H9 (cell line): ENCODE measurements around the gene USB1. TPM values are rescaled to one million over a fixed set of nuclear protein-coding genes. Genes with fewer than 3 reads are reported as not detected.

Experiments
- DNase-seq: peaks from one replicate; pipeline ENCODE4 v3.0.0-alpha.2; 2017
- H2AFZ ChIP-seq: one replicate; pipeline ENCODE4 v1.6.1; 2013; ENCODE audit warnings: mild to moderate bottlenecking, low read length, control low read depth, moderate library complexity
- H2AK5ac ChIP-seq: 2 replicates; pipeline ENCODE4 v1.6.1; 2013; ENCODE audit warnings: low read length, control low read depth, mixed read lengths; ENCODE audit not compliant: insufficient read length
- H2BK120ac ChIP-seq: one replicate; pipeline ENCODE4 v1.6.1; 2013; ENCODE audit warnings: low read depth, mild to moderate bottlenecking, low read length, control low read depth, inconsistent platforms; ENCODE audit not compliant: poor library complexity, severe bottlenecking
- H2BK12ac ChIP-seq: 2 replicates; pipeline ENCODE4 v1.6.1; 2013; ENCODE audit warnings: low read length, control low read depth, mixed read lengths, low read depth; ENCODE audit not compliant: insufficient read length
- H2BK15ac ChIP-seq: 2 replicates; pipeline ENCODE4 v1.6.1; 2013; ENCODE audit warnings: low read depth, low read length, control low read depth
- H2BK20ac ChIP-seq: one replicate; pipeline ENCODE4 v1.6.1; 2013; ENCODE audit warnings: low read depth, mild to moderate bottlenecking, low read length, control low read depth, inconsistent platforms; ENCODE audit not compliant: poor library complexity, severe bottlenecking
- H2BK5ac ChIP-seq: 2 replicates; pipeline ENCODE4 v1.6.1; 2013; ENCODE audit warnings: low read length, control low read depth, mixed read lengths; ENCODE audit not compliant: insufficient read length
- H3K14ac ChIP-seq: 2 replicates; pipeline ENCODE4 v1.6.1; 2013; ENCODE audit warnings: low read length, control low read depth; ENCODE audit not compliant: insufficient read depth
- H3K18ac ChIP-seq: 2 replicates; pipeline ENCODE4 v1.6.1; 2013; ENCODE audit warnings: low read depth, mild to moderate bottlenecking, mixed read lengths, low read length, control low read depth; ENCODE audit not compliant: insufficient read length
- H3K23ac ChIP-seq: 2 replicates; pipeline ENCODE4 v1.6.1; 2013; ENCODE audit warnings: low read length, control low read depth, mixed read lengths, low read depth; ENCODE audit not compliant: insufficient read length
- H3K23me2 ChIP-seq: 2 replicates; pipeline ENCODE4 v1.6.1; 2013; ENCODE audit warnings: low read depth, mild to moderate bottlenecking, mixed read lengths, low read length, control low read depth; ENCODE audit not compliant: insufficient read length, poor library complexity, severe bottlenecking
- H3K27ac ChIP-seq: 2 replicates; pipeline ENCODE4 v1.5.1; 2013; ENCODE audit warnings: low read length, control low read depth, mixed read lengths, low read depth; ENCODE audit not compliant: insufficient read length
- H3K27me3 ChIP-seq: 2 replicates; pipeline ENCODE4 v1.6.1; 2013; ENCODE audit warnings: low read length, control low read depth, inconsistent platforms; ENCODE audit not compliant: insufficient read depth
- H3K4ac ChIP-seq: 2 replicates; pipeline ENCODE4 v1.6.1; 2013; ENCODE audit warnings: low read depth, mild to moderate bottlenecking, control low read depth, inconsistent platforms, low read length, moderate library complexity
- H3K4me1 ChIP-seq: 2 replicates; pipeline ENCODE4 v1.6.1; 2013; ENCODE audit warnings: low read length, control low read depth, inconsistent platforms; ENCODE audit not compliant: insufficient read depth
- H3K4me2 ChIP-seq: 2 replicates; pipeline ENCODE4 v1.6.1; 2013; ENCODE audit warnings: low read length, control low read depth, mixed read lengths; ENCODE audit not compliant: insufficient read length, insufficient read depth
- H3K56ac ChIP-seq: 2 replicates; pipeline ENCODE4 v1.6.1; 2013; ENCODE audit warnings: low read depth, mild to moderate bottlenecking, mixed read lengths, low read length, control low read depth; ENCODE audit not compliant: insufficient read length
- H3K79me1 ChIP-seq: 2 replicates; pipeline ENCODE4 v1.6.1; 2013; ENCODE audit warnings: low read depth, mild to moderate bottlenecking, moderate library complexity, low read length, control low read depth, inconsistent platforms; ENCODE audit not compliant: insufficient read depth, poor library complexity, severe bottlenecking
- H3K79me2 ChIP-seq: 2 replicates; pipeline ENCODE4 v1.6.1; 2013; ENCODE audit warnings: low read length, control low read depth, inconsistent platforms; ENCODE audit not compliant: insufficient read depth
- H3K9ac ChIP-seq: 2 replicates; pipeline ENCODE4 v1.6.1; 2013; ENCODE audit warnings: low read length, control low read depth, mixed read lengths; ENCODE audit not compliant: insufficient read length; ENCODE audit errors: extremely low read depth
- H3K9me3 ChIP-seq: one replicate; pipeline ENCODE4 v1.6.1; 2013; ENCODE audit warnings: low read depth, low read length, inconsistent platforms; ENCODE audit not compliant: control insufficient read depth
- H3T11ph ChIP-seq: one replicate; pipeline ENCODE4 v1.6.1; 2013; ENCODE audit warnings: mild to moderate bottlenecking, low read length, control low read depth, inconsistent platforms
- H4K20me1 ChIP-seq: one replicate; pipeline ENCODE4 v1.6.1; 2013; ENCODE audit not compliant: control insufficient read depth, insufficient read length, insufficient read depth
- H4K5ac ChIP-seq: 2 replicates; pipeline ENCODE4 v1.6.1; 2013; ENCODE audit warnings: low read depth, mild to moderate bottlenecking, mixed read lengths, low read length, control low read depth; ENCODE audit not compliant: insufficient read length
- H4K8ac ChIP-seq: replicated peaks from 2 replicates; pipeline ENCODE4 v1.6.1; 2013; ENCODE audit warnings: low read length, control low read depth, mixed read lengths, low read depth; ENCODE audit not compliant: insufficient read length
- H4K91ac ChIP-seq: 2 replicates; pipeline ENCODE4 v1.6.1; 2013; ENCODE audit warnings: low read depth, mild to moderate bottlenecking, moderate library complexity, mixed read lengths, low read length, control low read depth; ENCODE audit not compliant: insufficient read length
- H3K27ac Mint-ChIP-seq, 3 experiments: 2 replicates in 2 of 3; 3 replicates in 1 of 3; pipeline ENCODE4 v1.8.0; 2020 to 2021; ENCODE audit warnings: mixed read lengths in 3 of 3, mild to moderate bottlenecking in 1 of 3, moderate library complexity in 1 of 3
- H3K27me3 Mint-ChIP-seq: 2 replicates; pipeline ENCODE4 v1.8.0; 2021; ENCODE audit warnings: low read depth, mild to moderate bottlenecking, moderate library complexity, mixed read lengths
- H3K36me3 Mint-ChIP-seq, 3 experiments: 2 replicates in 2 of 3; 3 replicates in 1 of 3; pipeline ENCODE4 v1.8.0; 2020 to 2021; ENCODE audit warnings: low read depth in 3 of 3, mixed read lengths in 3 of 3; ENCODE audit not compliant: insufficient read depth in 1 of 3
- H3K4me1 Mint-ChIP-seq, 2 experiments: 2 replicates each; pipeline ENCODE4 v1.8.0; 2020; ENCODE audit warnings: mixed read lengths in 2 of 2
- H3K4me3 Mint-ChIP-seq, 2 experiments: 2 replicates in 1 of 2; 3 replicates in 1 of 2; pipeline ENCODE4 v1.8.0; 2020 to 2021; ENCODE audit warnings: mild to moderate bottlenecking in 2 of 2, mixed read lengths in 2 of 2, moderate library complexity in 1 of 2
- H3K9me3 Mint-ChIP-seq, 2 experiments: 2 replicates in 1 of 2; 3 replicates in 1 of 2; pipeline ENCODE4 v1.8.0; 2020; ENCODE audit warnings: mild to moderate bottlenecking in 2 of 2, mixed read lengths in 2 of 2, moderate library complexity in 1 of 2
- WGBS: extraction: QIAGEN DNeasy Blood & Tissue Kit; methylation state at CpG from one replicate; pipeline ENCODE4 v1.1.7; 2013; ENCODE audit warnings: missing lambda C conversion rate, low lambda C conversion rate, mixed read lengths; ENCODE audit not compliant: insufficient read length; ENCODE audit errors: extremely low coverage; 5-methylcytosine and 5-hydroxymethylcytosine counted together
- total RNA-seq: library from RNA; stranded (reverse); gene quantifications from 2 replicates; pipeline ENCODE4 v1.2.1, GENCODE V29; 2021
- TF ChIP-seq, protein P1 (sequence below): fragments of 200-600 bp; sonication (generic); conservative IDR thresholded peaks from 3 replicates; pipeline ENCODE4 v1.8.0; 2021; ENCODE audit warnings: antibody characterized with exemption, mild to moderate bottlenecking

USB1 gene
- total RNA-seq, 1 experiment from 2014 or later: 65.0 TPM

DNA sequence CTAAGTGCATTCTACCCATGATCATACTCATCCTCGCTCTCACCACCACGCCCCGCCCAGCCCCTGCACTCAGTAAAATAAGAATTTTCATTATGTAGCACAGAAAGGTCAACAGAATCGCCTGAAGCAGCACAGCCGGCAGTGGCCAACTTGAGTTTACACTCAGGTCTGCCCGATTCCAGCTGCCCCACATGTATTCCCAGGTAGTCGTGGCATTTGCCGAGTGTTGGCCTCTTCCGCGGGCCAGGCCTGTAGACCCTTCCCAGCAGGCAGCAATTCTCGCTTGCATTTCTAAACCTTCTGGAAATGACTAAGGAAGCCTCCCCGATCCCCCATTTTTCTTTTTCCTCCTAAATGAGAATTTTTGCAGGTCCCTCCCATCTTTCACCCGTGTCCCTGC, 30.9 kb upstream of the USB1 start:
- no peaks in the 10 kb centered on the region for H4K20me1 ChIP-seq
- no peaks in the 10 kb centered on the region for H3K23me2 ChIP-seq
- H3K4me2 ChIP-seq: no peak overlapping the region
- H3T11ph ChIP-seq: no peak overlapping the region
- H3K9ac ChIP-seq: no peak overlapping the region
- no peak overlapping the region for H2BK15ac ChIP-seq
- no peak for DNase-seq
- H2BK5ac ChIP-seq: no peak overlapping the region
- H3K9me3 ChIP-seq: no peaks in the 10 kb centered on the region
- Mint-ChIP-seq H3K27ac (no peak overlapping the region; a peak in 1 of 7 replicates), H3K36me3 (no peaks in the 10 kb centered on the region), H3K9me3 (no peaks in the 10 kb centered on the region), H3K4me3 (no peak overlapping the region), H3K27me3 (peaks cover 4% of the 10 kb centered on the region), H3K4me1 (peaks cover 2 to 12% of the 10 kb centered on the region in 2 experiments; a peak in 3 of 4 replicates)
- no peak overlapping the region for H3K27ac ChIP-seq
- no peaks in the 10 kb centered on the region for H3K4me1 ChIP-seq
- no peak overlapping the region for H3K18ac ChIP-seq
- H3K14ac ChIP-seq: no peak overlapping the region; the same call in 1 of the 2 replicates
- no peak overlapping the region for H4K8ac ChIP-seq
- no peak overlapping the region for H2BK120ac ChIP-seq
- H3K23ac ChIP-seq: no peak overlapping the region
- H3K56ac ChIP-seq: no peak overlapping the region
- H4K91ac ChIP-seq: no peak overlapping the region
- no peaks in the 10 kb centered on the region for H3K27me3 ChIP-seq
- TF ChIP-seq, protein P1, sequence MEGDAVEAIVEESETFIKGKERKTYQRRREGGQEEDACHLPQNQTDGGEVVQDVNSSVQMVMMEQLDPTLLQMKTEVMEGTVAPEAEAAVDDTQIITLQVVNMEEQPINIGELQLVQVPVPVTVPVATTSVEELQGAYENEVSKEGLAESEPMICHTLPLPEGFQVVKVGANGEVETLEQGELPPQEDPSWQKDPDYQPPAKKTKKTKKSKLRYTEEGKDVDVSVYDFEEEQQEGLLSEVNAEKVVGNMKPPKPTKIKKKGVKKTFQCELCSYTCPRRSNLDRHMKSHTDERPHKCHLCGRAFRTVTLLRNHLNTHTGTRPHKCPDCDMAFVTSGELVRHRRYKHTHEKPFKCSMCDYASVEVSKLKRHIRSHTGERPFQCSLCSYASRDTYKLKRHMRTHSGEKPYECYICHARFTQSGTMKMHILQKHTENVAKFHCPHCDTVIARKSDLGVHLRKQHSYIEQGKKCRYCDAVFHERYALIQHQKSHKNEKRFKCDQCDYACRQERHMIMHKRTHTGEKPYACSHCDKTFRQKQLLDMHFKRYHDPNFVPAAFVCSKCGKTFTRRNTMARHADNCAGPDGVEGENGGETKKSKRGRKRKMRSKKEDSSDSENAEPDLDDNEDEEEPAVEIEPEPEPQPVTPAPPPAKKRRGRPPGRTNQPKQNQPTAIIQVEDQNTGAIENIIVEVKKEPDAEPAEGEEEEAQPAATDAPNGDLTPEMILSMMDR: no peak
- H3K4ac ChIP-seq: no peak overlapping the region
- H2BK12ac ChIP-seq: no peak overlapping the region
- WGBS: no CpG with 5 or more reads among the region's 13 CpGs
- H2BK20ac ChIP-seq: no peak overlapping the region
- H2AK5ac ChIP-seq: no peak overlapping the region
- no peak overlapping the region for H4K5ac ChIP-seq
- no peak overlapping the region for H2AFZ ChIP-seq
- H3K79me2 ChIP-seq: no peaks in the 10 kb centered on the region
- H3K79me1 ChIP-seq: no peaks in the 10 kb centered on the region
